CD4-positive, alpha-beta T cell (primary cell): Measurements from ENCODE around the gene FBXO9. TPM values are rescaled to one million over a fixed set of nuclear protein-coding genes. Genes with fewer than 3 reads are reported as not detected.
"Not testable (repeated sequence)": the region's sequence is repeated elsewhere in the genome, so short reads cannot be mapped to it uniquely, and the experiment has no call there.

ENCODE experiments used
- ATAC-seq: fragments of 200-7000 bp; cut with Tn5 transposase; one replicate; pipeline ENCODE4 v1.10.0; 2022; ENCODE audit warnings: mild to moderate bottlenecking; ENCODE audit not compliant: poor library complexity
- CTCF ChIA-PET: fragments of 350-600 bp; sonication (Branson Sonifier 250); formaldehyde crosslinking; loops from one replicate; lab custom pipeline; 2021; ENCODE audit warnings: antibody characterized with exemption, inconsistent platforms; lab: Charles Lee
- POLR2A ChIA-PET: fragments of 350-600 bp; sonication (Branson Sonifier 250); formaldehyde crosslinking; loops from one replicate; lab custom pipeline; 2021; ENCODE audit warnings: antibody characterized with exemption, inconsistent platforms; lab: Charles Lee
- DNase-seq, 14 experiments: peaks; one replicate each; pipeline ENCODE4 v3.0.0-alpha.2; 2013 to 2020; ENCODE audit warnings: mixed read lengths in 2 of 14
- H3K27ac ChIP-seq, 2 donors: one replicate each; pipeline versions ENCODE4 v1.5.1 to v1.7.0; 2013; ENCODE audit warnings: low read length in 2 of 2, low read depth in 1 of 2, mild to moderate bottlenecking in 1 of 2
- H3K27me3 ChIP-seq, 2 experiments: 1 replicate in 1 of 2; 2 replicates in 1 of 2; pipeline versions ENCODE4 v1.6.1 to v1.7.0; 2013; ENCODE audit warnings: low read length in 2 of 2, control low read depth in 1 of 2, mild to moderate bottlenecking in 1 of 2, moderate library complexity in 1 of 2; ENCODE audit not compliant: insufficient read depth in 2 of 2, control insufficient read depth in 1 of 2
- H3K36me3 ChIP-seq: one replicate; pipeline ENCODE4 v1.6.1; 2013; ENCODE audit warnings: low read length, control low read depth; ENCODE audit not compliant: insufficient read depth
- H3K4me1 ChIP-seq: one replicate; pipeline ENCODE4 v1.6.1; 2013; ENCODE audit warnings: low read length, control low read depth; ENCODE audit not compliant: insufficient read depth
- H3K4me3 ChIP-seq: one replicate; pipeline ENCODE4 v1.5.1; 2013; ENCODE audit warnings: mild to moderate bottlenecking, low read length, moderate library complexity
- H3K9me3 ChIP-seq, 2 experiments: 1 replicate in 1 of 2; 2 replicates in 1 of 2; pipeline versions ENCODE4 v1.6.1 to v1.7.0; 2013; ENCODE audit warnings: low read length in 2 of 2, mild to moderate bottlenecking in 2 of 2, control low read depth in 1 of 2, moderate library complexity in 1 of 2; ENCODE audit not compliant: control insufficient read depth in 1 of 2, insufficient read depth in 1 of 2
- H3K27ac Mint-ChIP-seq: one replicate; pipeline ENCODE4 v1.8.0; 2020; ENCODE audit warnings: mixed read lengths
- H3K27me3 Mint-ChIP-seq: one replicate; pipeline ENCODE4 v1.8.0; 2021; ENCODE audit warnings: mixed read lengths
- H3K36me3 Mint-ChIP-seq: one replicate; pipeline ENCODE4 v1.8.0; 2021; ENCODE audit warnings: low read depth, mixed read lengths
- H3K4me1 Mint-ChIP-seq: one replicate; pipeline ENCODE4 v1.8.0; 2021; ENCODE audit warnings: low read depth, mixed read lengths
- H3K4me3 Mint-ChIP-seq: one replicate; pipeline ENCODE4 v1.8.0; 2020; ENCODE audit warnings: mild to moderate bottlenecking, mixed read lengths
- H3K9me3 Mint-ChIP-seq: one replicate; pipeline ENCODE4 v1.8.0; 2020; ENCODE audit warnings: mixed read lengths
- CTCF ChIP-seq: fragments of 200-600 bp; IDR thresholded peaks from one replicate; pipeline ENCODE4 v1.8.0; 2022; ENCODE audit warnings: antibody characterized with exemption, mild to moderate bottlenecking
- intact Hi-C, 2 experiments: fragments of 100-400 bp; cut with DNase I in 1 of 2; cut with micrococcal nuclease in 1 of 2; formaldehyde crosslinking; loops; one replicate each; pipeline versions ENCODE4 v1.15.1 to v1.9.0; 2023 to 2025; cut with DNase I, micrococcal nuclease
- total RNA-seq, 174 experiments: library from RNA in 2 of 174; stranded (reverse) in 2 of 174; gene quantifications; one replicate each; pipeline ENCODE4 v1.2.3 and lab custom pipeline; 2021 to 2026

Gene FBXO9
- total RNA-seq, 2 experiments from 2014 or later: 67.3 to 77.0 TPM

GRCh38 chr6:53045891-53046673, 19.1 kb upstream of the FBXO9 start:
- POLR2A ChIA-PET: no interaction called here
- Histone ChIP-seq H3K4me1 (peaks cover 6% of the 10 kb centered on the region), H3K27ac (no peak overlapping the region), H3K27me3 (no peaks in the 10 kb centered on the region), H3K9me3 (no peaks in the 10 kb centered on the region), H3K36me3 (peaks cover 2% of the 10 kb centered on the region), H3K4me3 (no peak overlapping the region)
- no peak for ATAC-seq
- Mint-ChIP-seq H3K27ac (no peak overlapping the region), H3K27me3 (no peaks in the 10 kb centered on the region), H3K9me3 (no peaks in the 10 kb centered on the region), H3K4me3 (no peak overlapping the region), H3K36me3 (peaks cover 8% of the 10 kb centered on the region), H3K4me1 (peaks cover 29% of the 10 kb centered on the region)
- intact Hi-C loops: no loop called here
- CTCF ChIA-PET: no interaction called here
- DNase-seq: no peak
- TF ChIP-seq CTCF: no peak

- peaks cover 3% of the 10 kb centered on the region for H3K36me3 ChIP-seq
- H3K4me1 ChIP-seq: peaks cover 6% of the 10 kb centered on the region
- peak overlapping the region; percentile 24 for H3K4me3 ChIP-seq
- Mint-ChIP-seq H3K4me3 (peak overlapping the region; percentile 73), H3K27me3 (no peaks in the 10 kb centered on the region), H3K27ac (peak overlapping the region; percentile 41), H3K4me1 (peaks cover 38% of the 10 kb centered on the region), H3K9me3 (peaks cover 3% of the 10 kb centered on the region), H3K36me3 (peaks cover 21% of the 10 kb centered on the region)
- no peak for TF ChIP-seq CTCF
- ATAC-seq (peak; percentile 73), DNase-seq (peak in 3 of 14 experiments; percentile 25 to 82 (median 37))
- H3K27me3 ChIP-seq: no peaks in the 10 kb centered on the region
- intact Hi-C loops: no loop called here
- ChIA-PET CTCF (interaction anchor here (0.9 to 1.3 kb wide), 5 partner anchors 18 to 52 kb away, joined by 3 to 4 read pairs (median 3); no protein-coding TSS in a partner anchor), POLR2A (no interaction called here)
- H3K9me3 ChIP-seq: no peaks in the 10 kb centered on the region
- no peak overlapping the region for H3K27ac ChIP-seq
These were observed 16.6 kb upstream of the FBXO9 start for GRCh38 chr6:53048431-53049195.

DNA sequence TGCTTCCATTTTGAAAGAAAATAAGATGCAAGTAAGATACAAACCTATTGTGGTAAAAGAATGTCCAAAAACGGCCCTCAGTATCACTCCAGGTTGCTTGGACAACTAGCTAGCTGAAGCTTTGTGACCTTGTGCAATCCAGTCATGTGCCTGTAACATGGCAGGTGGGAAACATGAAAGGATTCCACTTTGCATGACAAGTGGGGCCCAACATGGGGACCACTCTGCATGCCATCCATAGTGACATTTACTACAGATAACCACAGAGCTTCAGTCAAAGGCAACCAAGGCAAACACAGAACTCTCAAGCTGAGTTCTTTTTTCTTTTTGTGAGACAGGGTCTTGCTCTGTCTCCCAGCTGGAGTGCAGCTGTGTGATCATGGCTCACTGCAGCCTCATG, 15.8 kb upstream of the FBXO9 start:
- peaks cover 3% of the 10 kb centered on the region for H3K9me3 Mint-ChIP-seq
- no peaks in the 10 kb centered on the region for H3K9me3 ChIP-seq
- H3K36me3 Mint-ChIP-seq: peaks cover 29% of the 10 kb centered on the region
- H3K27me3 ChIP-seq: no peaks in the 10 kb centered on the region
- H3K4me1 ChIP-seq: peaks cover 6% of the 10 kb centered on the region
- intact Hi-C loops: no loop called here
- no peak overlapping the region for H3K4me3 ChIP-seq
- H3K27ac ChIP-seq: no peak overlapping the region
- no peak for ATAC-seq
- H3K4me1 Mint-ChIP-seq: peaks cover 36% of the 10 kb centered on the region
- H3K36me3 ChIP-seq: peaks cover 4% of the 10 kb centered on the region
- CTCF ChIA-PET: interaction anchor here (1.1 kb wide), 1 partner anchor 53 kb away, joined by 4 read pairs; no protein-coding TSS in a partner anchor
- H3K27me3 Mint-ChIP-seq: no peaks in the 10 kb centered on the region
- H3K27ac Mint-ChIP-seq: no peak overlapping the region
- no peak for DNase-seq
- H3K4me3 Mint-ChIP-seq: no peak overlapping the region
- TF ChIP-seq CTCF: no peak
- POLR2A ChIA-PET: no interaction called here

DNA sequence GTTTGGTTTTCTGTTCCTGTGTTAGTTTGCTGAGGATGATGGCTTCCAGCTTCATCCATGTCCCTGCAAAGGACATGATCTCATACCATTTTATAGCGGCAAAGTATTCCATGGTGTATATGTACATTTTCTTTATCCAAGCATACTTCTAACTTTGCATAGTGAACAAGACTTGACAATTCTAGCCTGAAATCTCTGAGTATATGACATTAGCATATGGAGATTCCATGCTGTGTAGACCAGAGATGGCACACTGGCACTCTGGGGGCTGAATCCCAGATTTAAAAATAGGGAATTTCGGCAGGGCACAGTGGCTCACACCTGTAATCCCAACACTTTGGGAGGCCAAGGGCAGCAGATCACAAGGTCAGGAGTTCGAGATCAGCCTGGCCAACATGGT, 13.1 kb upstream of the FBXO9 start:
- H3K27ac Mint-ChIP-seq, CTCF ChIA-PET, intact Hi-C loops, H3K9me3 Mint-ChIP-seq, H3K4me3 ChIP-seq, H3K27ac ChIP-seq, H3K4me1 ChIP-seq, H3K27me3 Mint-ChIP-seq, H3K9me3 ChIP-seq, H3K27me3 ChIP-seq, ATAC-seq, DNase-seq, H3K4me3 Mint-ChIP-seq, POLR2A ChIA-PET: not testable (repeated sequence)
- H3K4me1 Mint-ChIP-seq: peaks cover 48% of the 10 kb centered on the region
- peaks cover 42% of the 10 kb centered on the region for H3K36me3 Mint-ChIP-seq
- peaks cover 13% of the 10 kb centered on the region for H3K36me3 ChIP-seq
